Muscle layer of duodenum (tissue), 2 donors: Measurements from ENCODE around the gene CLEC6A.
"Not testable (repeated sequence)": the region's sequence is repeated elsewhere in the genome, so short reads cannot be mapped to it uniquely, and the experiment has no call there.

Experiments
- H3K27ac ChIP-seq: one replicate; pipeline ENCODE4 v1.7.0; 2013; ENCODE audit warnings: mild to moderate bottlenecking, low read length
- H3K27me3 ChIP-seq: one replicate; pipeline ENCODE4 v1.7.0; 2013; ENCODE audit warnings: low read depth, mild to moderate bottlenecking, control low read depth, low read length
- H3K36me3 ChIP-seq, 2 donors: one replicate each; pipeline ENCODE4 v1.7.0; 2013; ENCODE audit warnings: low read length in 2 of 2, control low read depth in 1 of 2, mild to moderate bottlenecking in 1 of 2; ENCODE audit not compliant: insufficient read depth in 2 of 2, control insufficient read depth in 1 of 2
- H3K4me1 ChIP-seq, 2 donors: one replicate each; pipeline ENCODE4 v1.7.0; 2013; ENCODE audit warnings: low read length in 2 of 2, mild to moderate bottlenecking in 2 of 2, control low read depth in 1 of 2, moderate library complexity in 1 of 2; ENCODE audit not compliant: insufficient read depth in 2 of 2, control insufficient read depth in 1 of 2
- H3K4me3 ChIP-seq, 2 donors: one replicate each; pipeline ENCODE4 v1.7.0; 2013; ENCODE audit warnings: low read length in 2 of 2, low read depth in 1 of 2, mild to moderate bottlenecking in 1 of 2
- H3K9me3 ChIP-seq, 2 donors: one replicate each; pipeline ENCODE4 v1.7.0; 2013; ENCODE audit warnings: low read length in 2 of 2, control low read depth in 1 of 2, mild to moderate bottlenecking in 1 of 2; ENCODE audit not compliant: control insufficient read depth in 1 of 2
- donor health status: healthy.

The CLEC6A gene

GRCh38 chr12:8461426-8461825 lies 5.7 kb downstream of the CLEC6A start:
- no peaks in the 10 kb centered on the region for H3K36me3 ChIP-seq
- no peaks in the 10 kb centered on the region for H3K9me3 ChIP-seq
- H3K27me3 ChIP-seq = no peaks in the 10 kb centered on the region
- no peaks in the 10 kb centered on the region for H3K4me1 ChIP-seq
- H3K4me3 ChIP-seq = no peak overlapping the region
- no peak overlapping the region for H3K27ac ChIP-seq

- Histone ChIP-seq H3K4me3 (no peak overlapping the region), H3K36me3 (no peaks in the 10 kb centered on the region), H3K9me3 (peaks cover 0 to 11% of the 10 kb centered on the region in 2 donors), H3K27me3 (no peaks in the 10 kb centered on the region), H3K4me1 (no peaks in the 10 kb centered on the region), H3K27ac (no peak overlapping the region)
These were observed 9.7 kb downstream of the CLEC6A start for GRCh38 chr12:8465301-8465996.

- H3K27ac ChIP-seq = no peak overlapping the region
- H3K27me3 ChIP-seq = no peaks in the 10 kb centered on the region
- H3K36me3 ChIP-seq = no peaks in the 10 kb centered on the region
- H3K4me1 ChIP-seq = no peaks in the 10 kb centered on the region
- H3K4me3 ChIP-seq = no peak overlapping the region
- H3K9me3 ChIP-seq = peaks cover 0 to 11% of the 10 kb centered on the region in 2 donors
These were observed 10.5 kb downstream of the CLEC6A start for GRCh38 chr12:8466241-8466640.

- H3K4me3 ChIP-seq = no peak overlapping the region
- no peaks in the 10 kb centered on the region for H3K4me1 ChIP-seq
- no peaks in the 10 kb centered on the region for H3K36me3 ChIP-seq
- no peaks in the 10 kb centered on the region for H3K27me3 ChIP-seq
- H3K9me3 ChIP-seq = peaks cover 0 to 11% of the 10 kb centered on the region in 2 donors
- no peak overlapping the region for H3K27ac ChIP-seq
These were observed 15.3 kb downstream of the CLEC6A start for GRCh38 chr12:8471090-8471489.

- Histone ChIP-seq H3K4me3 (no peak overlapping the region), H3K9me3 (no peaks in the 10 kb centered on the region), H3K4me1 (no peaks in the 10 kb centered on the region), H3K27me3 (no peaks in the 10 kb centered on the region), H3K27ac (no peak overlapping the region), H3K36me3 (no peaks in the 10 kb centered on the region)
These were observed 19.9 kb downstream of the CLEC6A start for GRCh38 chr12:8475508-8476203.

GRCh38 chr12:8482571-8483061 lies 26.9 kb downstream of the CLEC6A start:
- no peaks in the 10 kb centered on the region for H3K36me3 ChIP-seq
- H3K4me3 ChIP-seq = no peak overlapping the region
- no peak overlapping the region for H3K27ac ChIP-seq
- no peaks in the 10 kb centered on the region for H3K27me3 ChIP-seq
- no peaks in the 10 kb centered on the region for H3K9me3 ChIP-seq
- H3K4me1 ChIP-seq = no peaks in the 10 kb centered on the region

GRCh38 chr12:8483079-8483478 lies 27.3 kb downstream of the CLEC6A start:
- Histone ChIP-seq H3K9me3 (no peaks in the 10 kb centered on the region), H3K36me3 (no peaks in the 10 kb centered on the region), H3K4me1 (no peaks in the 10 kb centered on the region), H3K4me3 (no peak overlapping the region), H3K27ac (no peak overlapping the region), H3K27me3 (no peaks in the 10 kb centered on the region)

GRCh38 chr12:8491646-8492530 lies 36.1 kb downstream of the CLEC6A start:
- H3K27ac ChIP-seq = no peak overlapping the region
- H3K27me3 ChIP-seq = no peaks in the 10 kb centered on the region
- no peaks in the 10 kb centered on the region for H3K9me3 ChIP-seq
- H3K36me3 ChIP-seq = no peaks in the 10 kb centered on the region
- no peaks in the 10 kb centered on the region for H3K4me1 ChIP-seq
- no peak overlapping the region for H3K4me3 ChIP-seq

GRCh38 chr12:8493084-8493483 lies 37.3 kb downstream of the CLEC6A start:
- Histone ChIP-seq H3K4me3 (no peak overlapping the region), H3K36me3 (no peaks in the 10 kb centered on the region), H3K27me3 (no peaks in the 10 kb centered on the region), H3K27ac (no peak overlapping the region), H3K9me3 (no peaks in the 10 kb centered on the region), H3K4me1 (no peaks in the 10 kb centered on the region)

- H3K27ac ChIP-seq, H3K4me1 ChIP-seq, H3K4me3 ChIP-seq, H3K27me3 ChIP-seq, H3K36me3 ChIP-seq, H3K9me3 ChIP-seq: not testable (repeated sequence)
These were observed 39.9 kb downstream of the CLEC6A start for GRCh38 chr12:8495671-8496070.

- H3K9me3 ChIP-seq, H3K27ac ChIP-seq, H3K4me1 ChIP-seq, H3K27me3 ChIP-seq, H3K4me3 ChIP-seq, H3K36me3 ChIP-seq: not testable (repeated sequence)
These were observed 40.3 kb downstream of the CLEC6A start for GRCh38 chr12:8496074-8496473.
